ENCODE data around the gene CAPN7. TPM values are rescaled to one million over a fixed set of nuclear protein-coding genes. Genes with fewer than 3 reads are reported as not detected.

CAPN7 gene
- 36.1 and 45.4 TPM in 2 replicates for total RNA-seq

GRCh38 chr3:15205934-15206661 lies at the start of gene CAPN7:
Gene CAPN7, plus strand, starts transcription at chr3:15206246. Its CDS starts 250 bp downstream, at chr3:15206496.

Other genes starting within 250 kb of the CAPN7 start
- 8.5 and 18.9 TPM in 2 replicates for gene MRPS25, start 140.9 kb upstream of the CAPN7 start, total RNA-seq
- gene RBSN, start 107.1 kb upstream of the CAPN7 start, total RNA-seq, result 24.3 and 28.3 TPM in 2 replicates
- gene SH3BP5, start 126.3 kb downstream of the CAPN7 start, total RNA-seq, result 5.6 and 14.2 TPM in 2 replicates
- gene METTL6, start 221.3 kb downstream of the CAPN7 start, total RNA-seq, result 21.3 and 28.2 TPM in 2 replicates
- gene EAF1, start 221.4 kb downstream of the CAPN7 start, total RNA-seq, result 29.5 and 33.8 TPM in 2 replicates